NCI-H2081 treated with DMSO at 0.1 percent for 48 hours (cell line): ENCODE measurements around the gene SIK1.
"Not testable (repeated sequence)": the region's sequence is repeated elsewhere in the genome, so short reads cannot be mapped to it uniquely, and the experiment has no call there.

Experiments used
- DNase-seq: peaks from one replicate; lab custom pipeline; 2025; lab: John Stamatoyannopoulos, UW

SIK1 gene

DNA sequence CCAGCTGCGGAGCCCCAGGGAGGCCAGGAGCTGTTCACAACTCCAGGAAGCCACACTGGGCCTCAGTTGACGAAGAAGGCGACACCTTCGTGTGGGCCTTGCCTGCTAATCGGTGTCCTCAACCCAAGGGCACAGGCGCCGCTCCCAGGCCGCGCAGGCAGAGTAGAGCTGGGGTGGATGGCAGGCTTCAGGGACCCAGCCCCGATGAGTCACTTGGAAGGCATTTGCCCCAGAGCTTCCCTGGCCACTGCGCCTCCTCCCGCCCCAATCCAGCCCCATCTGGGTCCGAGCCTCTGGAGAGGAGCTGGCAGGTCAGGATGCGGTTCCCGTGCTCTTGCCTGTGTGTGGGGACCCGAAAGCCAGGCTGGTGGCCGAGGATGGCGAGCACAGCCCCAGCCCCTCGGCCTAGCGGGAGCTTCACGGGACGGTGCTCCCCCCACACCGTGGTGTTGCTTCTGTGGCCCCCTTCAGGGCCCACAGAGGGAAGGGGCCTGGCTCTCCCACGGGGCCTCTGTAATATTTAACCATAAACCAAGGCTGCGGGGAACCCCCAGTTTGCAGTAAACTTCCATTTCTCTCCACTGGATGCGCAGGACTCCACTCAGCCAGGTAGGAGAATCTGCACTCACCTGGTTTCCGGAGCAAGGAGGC is 30.0 kb downstream of the SIK1 start:
- DNase-seq = not testable (repeated sequence)

DNA sequence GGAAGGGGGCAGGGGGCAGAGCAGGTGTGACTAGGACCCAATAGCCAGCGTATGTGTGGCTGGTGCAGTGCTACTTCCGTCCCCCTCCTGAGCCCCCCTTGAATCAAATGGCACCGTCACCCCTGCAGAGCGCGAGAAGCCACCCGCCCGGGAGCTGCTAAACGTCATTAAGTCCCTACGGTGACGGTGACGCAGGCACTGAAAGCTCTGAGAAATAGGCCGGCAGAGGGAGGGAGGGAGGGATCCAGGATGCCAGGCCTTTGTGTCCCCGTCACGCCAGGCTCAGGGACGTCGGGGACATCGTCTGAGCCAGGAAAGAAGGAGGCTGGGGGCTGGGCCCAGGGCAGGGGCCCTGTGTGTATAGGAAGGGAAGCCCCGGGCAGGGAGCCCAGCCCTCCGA is 43.6 kb downstream of the SIK1 start:
- DNase-seq = not testable (repeated sequence)

DNA sequence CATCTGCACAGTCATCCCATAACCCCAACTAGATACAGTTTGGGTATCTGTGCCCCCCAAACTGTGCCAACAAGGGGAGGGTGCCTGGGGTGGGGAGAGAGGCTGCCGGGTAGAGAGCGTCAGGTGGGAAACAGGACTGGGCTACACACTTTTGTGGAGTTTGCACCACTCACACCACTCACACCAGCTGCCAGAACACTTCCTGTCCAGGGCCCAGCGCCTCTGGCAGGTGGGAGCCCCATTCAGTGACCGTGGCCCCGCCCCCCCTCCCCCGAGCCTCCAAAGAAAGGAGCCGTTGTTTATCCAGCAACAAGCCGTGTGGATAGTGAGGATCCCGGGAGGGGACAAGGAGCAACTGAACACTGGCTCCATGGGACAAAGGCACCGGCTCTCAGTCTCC is 44.0 kb downstream of the SIK1 start:
- DNase-seq = not testable (repeated sequence)

DNA sequence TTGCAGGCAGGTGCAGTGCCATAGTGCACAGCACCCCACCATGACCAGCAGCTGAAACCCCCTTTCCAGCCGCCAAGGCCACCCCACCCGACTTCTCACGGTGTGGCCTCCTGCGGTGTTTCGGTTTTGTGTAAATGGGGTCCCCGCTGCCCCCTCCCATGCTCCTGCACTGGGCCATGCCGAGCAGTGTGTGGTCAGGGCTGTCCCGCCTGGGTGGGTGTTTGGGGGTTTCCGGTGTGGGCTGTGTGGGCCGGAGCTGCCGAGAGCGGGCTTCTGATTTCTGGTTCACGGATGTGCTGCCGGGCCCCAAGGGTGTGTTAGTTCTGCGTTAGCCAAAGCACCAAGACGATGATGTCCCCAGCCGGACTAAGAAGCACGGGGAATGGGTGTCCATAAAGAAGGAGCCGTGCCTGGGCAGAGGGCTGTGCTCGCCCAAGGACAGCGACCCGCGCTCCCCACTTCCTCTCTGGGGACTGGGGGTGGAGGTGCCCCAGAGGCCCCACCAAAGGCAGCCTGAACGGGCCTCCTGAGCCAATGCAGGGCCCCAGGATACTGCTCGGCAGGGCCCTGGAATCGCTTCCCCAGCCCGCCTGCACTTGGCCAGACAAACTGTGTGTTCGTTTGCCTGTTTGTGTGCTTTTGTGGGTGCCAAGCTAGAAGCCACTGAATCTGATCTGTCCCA is 45.9 kb downstream of the SIK1 start:
- not testable (repeated sequence) for DNase-seq

DNA sequence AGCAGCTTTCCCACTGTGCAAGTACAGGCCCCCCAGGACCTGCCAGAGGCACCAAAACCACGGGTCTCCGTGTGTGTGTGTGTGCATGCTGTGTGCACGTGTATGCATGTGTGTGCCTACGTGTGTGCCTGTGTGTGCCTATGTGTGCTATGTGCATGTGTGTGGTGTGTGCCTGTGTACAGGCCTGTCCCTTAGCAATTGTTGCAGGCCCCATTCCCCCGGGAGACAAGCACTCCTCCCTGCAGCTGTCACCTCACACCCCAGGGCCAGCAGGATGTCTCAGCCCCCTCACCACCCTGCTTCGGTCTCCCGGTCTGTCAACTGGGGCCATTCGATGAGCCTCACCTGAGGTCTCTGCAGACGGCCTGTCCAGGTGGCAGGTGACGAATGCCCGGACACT is 46.6 kb downstream of the SIK1 start:
- DNase-seq = not testable (repeated sequence)

DNA sequence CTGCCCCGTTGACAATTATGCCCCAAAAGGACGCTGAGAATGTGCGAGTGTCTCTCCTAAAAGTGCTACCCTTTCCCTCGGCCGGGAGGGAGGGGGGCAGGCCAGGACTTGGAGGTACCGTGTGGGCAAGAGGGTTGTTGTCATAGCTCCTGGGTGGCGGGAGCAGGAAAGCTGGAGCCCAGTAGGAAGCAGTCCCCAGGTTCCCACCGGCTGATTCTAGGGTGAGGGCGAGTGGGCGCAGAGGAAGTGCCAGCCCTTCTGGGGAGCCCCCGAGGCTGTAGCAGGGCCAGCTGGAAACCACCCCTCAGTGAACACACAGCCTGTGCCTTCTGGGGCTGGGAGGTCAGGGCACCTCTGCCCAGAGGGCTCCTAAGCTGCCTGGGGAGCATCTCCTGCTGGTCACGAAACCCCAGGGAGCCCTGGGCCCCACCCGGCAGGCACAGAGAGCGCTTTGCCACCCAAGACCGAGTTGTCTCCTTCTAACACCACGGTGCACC is 47.3 kb downstream of the SIK1 start:
- not testable (repeated sequence) for DNase-seq

DNA sequence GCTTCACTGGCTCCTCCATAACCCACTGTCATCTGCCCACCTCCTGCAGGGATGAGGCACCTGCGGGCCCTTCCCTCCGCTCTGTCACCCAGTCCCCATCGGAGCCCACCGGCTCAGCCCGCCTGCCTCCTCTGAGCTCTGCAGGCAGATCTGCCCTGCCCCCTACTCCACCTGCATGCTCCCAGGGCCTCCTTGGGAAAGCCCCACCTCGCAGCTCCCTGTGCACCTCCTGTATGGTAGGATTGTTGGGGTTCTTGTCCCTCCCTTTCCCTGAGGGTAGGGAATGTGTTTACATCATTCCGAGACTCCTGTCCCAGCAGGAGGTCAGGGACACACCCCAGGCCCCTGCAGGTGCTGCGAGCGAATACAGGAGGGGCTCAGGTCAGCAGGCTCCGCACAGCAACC is 50.5 kb downstream of the SIK1 start:
- no peak for DNase-seq

DNA sequence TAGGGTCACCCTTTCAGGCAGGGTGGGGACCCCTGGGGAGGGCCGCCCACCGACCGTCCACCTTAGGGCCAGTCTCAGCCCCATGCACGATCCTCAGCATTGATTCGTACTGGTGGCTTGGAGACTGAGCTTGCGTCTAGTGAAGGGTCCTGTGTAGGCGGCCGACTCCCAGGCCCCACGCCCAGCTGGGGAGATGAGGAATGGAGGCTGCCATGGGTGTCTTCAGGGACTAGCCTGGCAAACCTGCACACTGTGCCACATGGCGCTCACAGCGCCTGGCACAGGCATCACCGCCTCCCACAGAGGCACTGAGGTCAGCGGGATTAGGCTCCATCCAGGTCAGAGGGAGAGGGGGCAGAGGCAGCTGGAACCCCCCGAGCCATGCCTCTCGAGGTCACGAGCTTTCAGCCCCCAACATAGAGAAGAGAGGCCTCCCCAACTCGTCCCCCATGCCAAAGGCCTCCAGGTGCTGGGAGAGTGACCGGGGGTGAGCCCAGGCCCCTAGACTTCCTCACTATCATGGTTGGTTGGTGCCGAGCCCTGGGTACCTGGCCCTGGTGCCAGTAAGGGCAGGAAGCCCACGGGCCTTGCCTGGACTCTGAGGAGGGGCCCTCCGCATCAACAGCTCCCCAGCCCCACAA is 51.0 kb downstream of the SIK1 start:
- DNase-seq = no peak

DNA sequence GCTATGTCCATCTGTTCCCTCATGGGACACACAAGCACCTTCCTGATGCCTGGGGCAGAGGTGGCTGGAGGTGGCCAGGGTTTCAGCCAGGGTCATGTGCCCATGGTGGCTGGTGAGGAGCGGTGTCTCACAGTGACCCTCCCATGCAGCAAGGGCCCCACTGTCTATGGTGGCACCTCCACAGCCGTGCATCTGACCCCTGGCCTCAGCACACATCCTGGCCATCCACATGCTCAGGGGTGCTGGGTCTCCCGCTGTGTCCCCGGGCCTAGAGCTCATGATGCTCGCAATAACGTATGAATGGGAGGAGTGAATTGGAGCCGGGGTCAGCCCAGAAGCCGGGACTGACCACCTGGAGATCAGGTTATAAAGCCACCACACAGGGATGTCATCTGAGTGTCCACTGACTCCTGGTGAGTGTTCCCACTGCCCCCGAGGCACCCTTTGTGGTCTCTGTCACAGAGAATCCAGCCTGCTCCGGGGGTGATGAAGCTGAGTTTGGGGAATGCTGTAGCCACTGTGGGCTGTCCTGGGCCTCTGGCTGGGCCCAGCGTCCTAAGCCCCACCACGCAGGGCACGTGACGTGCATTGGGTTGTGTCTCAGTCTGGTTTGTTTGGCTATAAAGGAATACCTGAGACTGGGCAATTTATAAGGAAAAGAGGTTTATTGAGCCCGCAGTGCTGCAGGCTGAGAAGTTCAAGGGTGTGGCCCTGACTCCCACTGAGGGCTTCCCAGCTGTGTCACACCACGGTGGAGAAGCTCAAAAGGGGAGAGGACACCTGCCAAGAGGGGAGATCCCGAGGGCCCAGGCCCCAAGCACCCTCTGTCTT is 51.7 kb downstream of the SIK1 start:
- DNase-seq = no peak

DNA sequence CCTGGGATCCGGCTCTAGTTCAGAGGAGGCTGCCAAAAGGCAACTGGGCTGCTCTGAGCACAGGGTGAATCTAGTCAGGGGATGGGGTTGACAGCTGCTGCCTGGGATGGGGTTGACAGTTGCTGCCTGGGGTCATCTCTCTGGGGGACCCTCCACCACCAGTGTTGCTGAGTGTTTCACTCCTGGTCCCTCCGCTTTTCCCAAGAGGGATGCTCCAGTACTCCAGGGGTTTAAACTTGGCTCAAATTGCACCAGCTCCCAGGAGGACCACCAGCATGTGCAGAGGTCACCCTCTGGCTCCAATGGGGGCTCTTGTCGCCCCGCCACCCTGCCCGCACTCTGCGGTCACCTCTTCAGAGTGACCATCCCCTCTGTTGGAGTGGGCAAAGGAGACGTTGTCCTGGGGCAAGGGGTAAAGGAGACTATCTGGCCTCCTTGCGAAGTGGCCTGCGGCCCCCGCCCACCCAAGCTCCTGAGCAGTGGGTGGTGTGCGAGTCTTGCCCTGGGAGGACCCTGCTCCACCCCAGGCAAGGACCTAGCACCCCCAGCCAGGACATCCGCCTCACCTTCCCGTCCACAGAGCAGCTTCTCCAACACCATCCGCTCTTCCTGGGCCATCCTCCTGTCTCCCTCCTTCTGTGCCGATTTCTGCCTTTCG is 52.6 kb downstream of the SIK1 start:
- no peak for DNase-seq

DNA sequence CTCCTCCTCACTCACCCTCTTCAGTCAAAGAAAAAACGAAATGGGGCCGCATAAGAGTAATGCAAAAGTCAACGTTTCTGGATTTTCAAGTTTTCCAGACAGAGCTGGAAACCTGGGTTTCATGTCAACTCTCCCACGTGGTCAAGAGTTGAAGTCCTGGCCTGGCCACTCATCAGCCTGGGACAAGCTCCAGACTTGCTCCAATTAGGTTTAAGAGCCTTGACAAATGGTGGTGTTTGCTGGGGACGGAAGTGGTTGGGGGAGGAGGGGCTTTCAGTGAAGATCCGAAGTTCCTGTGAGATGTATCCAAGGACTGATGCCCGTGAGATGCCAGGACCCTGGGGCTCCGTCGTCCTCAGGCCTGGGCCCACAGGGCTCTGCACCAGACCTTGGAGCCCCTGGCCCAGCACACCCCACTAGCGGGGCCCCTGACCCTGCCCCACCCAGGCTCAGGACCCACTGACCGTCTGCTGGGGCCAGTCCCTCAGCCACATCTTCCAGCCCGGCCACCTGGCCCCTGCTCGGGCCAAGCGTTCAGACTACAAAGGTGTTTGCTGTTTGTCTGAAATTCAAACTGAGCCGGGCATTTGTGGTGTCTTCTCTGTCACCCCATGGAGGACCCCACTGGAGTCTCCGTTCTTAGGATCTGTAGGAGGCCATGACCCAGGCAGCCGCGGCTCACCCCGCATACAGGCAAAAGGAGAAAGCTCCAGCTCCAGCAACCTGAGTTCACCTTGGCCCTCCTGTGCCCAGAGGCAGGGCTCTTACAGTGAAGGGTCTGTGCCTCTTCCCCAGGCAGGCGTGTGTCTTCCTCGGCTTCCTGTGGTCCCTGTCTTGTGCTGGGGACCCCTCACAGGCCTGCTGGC is 53.3 kb downstream of the SIK1 start:
- no peak for DNase-seq

DNA sequence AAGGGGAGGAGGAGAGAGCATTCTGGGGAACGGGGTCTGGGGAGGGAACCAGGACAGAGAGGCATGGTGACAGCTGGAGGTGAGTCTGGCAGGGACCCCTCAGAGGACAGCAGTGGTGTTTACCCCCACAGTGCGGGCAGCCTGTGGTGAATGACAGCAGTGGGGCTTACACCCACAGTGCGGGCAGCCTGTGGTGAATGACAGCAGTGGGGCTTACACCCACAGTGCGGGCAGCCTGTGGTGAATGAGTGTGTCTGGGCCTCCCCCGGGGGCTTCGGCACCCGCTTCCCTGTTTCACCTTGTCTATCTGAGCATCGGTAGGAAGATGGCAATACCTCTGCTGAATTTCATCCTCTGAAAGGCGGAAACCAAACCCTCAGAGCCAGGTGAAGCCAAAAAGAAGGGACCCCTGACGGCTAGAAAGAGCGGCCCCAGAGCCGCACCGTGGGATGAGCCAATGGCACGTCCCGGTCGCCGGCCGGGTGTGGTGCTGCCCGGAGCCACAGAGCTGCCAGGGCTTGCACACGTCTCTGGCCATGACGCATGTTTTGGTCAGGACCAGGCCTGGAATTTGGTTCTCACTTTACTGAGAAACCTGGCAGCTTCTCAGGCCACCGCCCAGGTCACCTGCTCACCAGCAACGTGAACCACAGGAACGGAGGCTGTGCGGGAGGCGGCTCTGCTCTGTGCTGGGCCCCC is 54.1 kb downstream of the SIK1 start:
- DNase-seq = no peak

DNA sequence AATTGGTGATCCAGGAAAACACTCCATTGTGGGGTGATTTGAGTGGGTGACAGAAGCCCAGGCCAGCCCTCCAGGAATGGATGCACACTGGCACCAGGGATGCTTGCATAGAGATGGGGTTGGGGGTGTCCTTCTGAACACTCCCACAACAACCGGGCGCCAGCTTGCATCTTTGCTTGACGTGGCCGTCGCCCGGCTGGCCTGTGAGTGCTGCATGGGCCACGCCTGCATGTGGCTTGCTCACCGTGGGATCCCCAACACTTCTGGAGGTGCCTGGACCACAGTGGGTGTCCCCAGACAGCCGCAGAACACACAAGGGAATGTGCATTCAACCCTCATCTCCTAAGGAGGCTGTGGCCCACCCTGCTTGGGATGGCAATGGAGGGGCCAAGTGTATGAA is 55.1 kb downstream of the SIK1 start:
- no peak for DNase-seq

DNA sequence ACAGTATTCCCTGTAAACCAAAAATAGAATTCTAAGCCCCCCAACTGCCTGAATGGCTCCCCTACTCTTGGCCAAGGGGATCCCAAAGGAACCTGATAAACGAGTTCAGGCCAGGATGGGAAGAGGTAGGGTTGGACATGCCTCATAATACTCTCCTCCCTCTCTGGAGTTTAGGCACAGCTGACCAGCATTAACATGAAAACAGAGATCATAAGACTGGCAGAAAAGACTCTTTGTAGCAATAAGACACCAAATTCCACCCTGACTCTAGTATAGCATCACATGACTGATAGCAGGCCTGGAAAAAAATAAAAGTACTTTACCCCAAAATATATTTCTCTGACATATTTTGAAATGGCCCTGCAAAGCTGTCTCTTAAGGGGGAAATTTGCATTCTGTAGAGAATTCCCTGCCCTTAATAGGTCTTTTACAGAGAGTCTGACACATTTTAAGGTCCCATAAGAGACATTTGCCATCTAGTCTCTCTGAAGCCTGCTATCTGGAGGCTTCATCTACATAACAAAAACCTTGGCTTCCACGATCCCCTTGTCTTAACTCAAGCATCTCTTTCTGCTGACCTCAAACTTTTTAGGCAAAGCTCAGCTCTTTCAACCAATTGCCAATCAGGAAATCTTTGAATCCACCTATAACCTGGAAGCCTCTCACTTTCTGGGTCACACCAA is 55.9 kb downstream of the SIK1 start:
- no peak for DNase-seq

DNA sequence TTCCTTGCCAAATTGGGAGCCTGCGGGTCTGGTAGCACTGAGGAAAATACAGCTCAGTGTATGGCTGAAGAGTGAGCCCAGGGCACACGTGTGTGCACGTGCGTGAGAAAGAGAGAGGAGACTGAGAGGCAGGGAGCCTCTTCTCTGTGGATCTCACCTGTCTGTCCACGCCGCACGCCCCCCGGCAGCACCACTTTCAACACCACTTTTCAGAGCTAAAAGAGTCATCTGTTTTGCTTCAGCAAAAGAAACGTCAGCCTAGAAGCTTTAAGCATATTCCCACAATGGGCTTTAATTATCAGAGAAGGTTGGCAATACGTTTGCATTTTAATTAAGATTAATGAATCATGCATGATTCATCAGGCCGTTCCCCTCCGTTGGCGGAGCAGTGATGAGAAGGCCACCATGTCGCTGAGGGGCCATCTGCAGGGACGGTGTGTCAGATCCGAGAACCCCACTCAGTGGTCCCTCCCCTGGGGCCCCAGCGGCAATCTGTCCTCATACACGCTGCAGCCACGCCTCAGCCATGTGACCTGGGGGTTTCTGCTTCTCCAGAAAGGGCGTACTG is 56.8 kb downstream of the SIK1 start:
- no peak for DNase-seq

DNA sequence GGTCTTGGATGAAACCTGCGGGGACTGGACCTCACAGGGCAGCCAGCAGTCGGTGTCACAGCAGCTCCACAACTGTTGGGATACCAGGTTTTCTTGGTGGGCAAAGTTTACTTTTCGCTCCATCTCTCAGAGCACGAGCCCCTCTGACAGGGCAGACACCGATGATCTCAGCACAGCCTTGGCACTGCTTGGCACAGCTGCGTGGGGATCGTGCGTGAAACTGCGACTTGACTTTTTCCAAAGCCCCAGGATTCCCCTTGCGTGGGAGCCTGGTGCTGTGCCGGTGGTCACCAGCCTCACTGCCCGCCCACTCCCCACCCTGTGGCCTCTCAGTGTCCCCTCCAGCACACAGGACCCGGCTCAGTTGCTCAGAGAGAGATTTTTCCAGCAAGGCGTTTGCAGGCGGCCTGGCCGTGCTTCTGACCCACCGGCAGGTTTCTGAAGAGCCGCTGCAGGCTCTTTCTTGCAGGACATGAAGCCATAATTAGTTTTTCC is 57.3 kb downstream of the SIK1 start:
- DNase-seq = no peak

DNA sequence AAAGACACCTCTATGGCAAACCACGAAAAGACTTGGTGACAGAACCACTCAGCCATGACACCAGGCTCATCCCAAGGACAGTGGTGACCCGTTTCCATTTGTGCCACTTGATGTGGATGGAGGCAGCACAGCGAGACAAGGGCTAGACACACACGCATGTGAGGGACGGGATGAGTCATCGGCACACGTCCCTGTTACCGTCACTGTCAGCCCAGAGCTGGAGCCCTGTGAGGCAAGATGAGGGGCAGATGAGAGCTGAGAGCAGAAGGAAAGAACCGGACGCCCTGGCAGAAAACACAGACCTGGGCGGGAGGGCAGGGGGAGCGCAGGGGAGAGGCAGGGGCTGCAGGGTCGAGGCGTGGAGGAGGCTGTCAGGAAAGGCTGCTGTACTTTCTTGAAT is 57.8 kb downstream of the SIK1 start:
- no peak for DNase-seq

DNA sequence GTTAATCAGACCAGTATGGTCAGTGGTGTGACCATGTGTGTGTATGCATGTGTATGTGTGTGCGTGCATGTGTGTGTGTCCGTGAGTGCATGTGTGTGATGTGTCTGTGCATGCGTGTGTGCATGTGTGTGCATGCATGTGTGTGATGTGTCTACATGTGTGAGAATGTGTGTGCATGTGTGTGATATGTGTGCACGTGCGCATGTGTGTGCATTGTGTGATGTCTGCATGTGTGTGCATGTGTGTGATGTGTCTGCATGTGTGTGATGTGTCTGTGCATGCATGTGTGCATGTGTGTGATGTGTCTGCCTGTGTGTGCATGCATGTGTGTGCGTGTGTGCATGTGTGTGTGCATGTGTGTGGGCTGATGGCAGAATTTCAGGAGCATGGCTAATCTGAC is 58.2 kb downstream of the SIK1 start:
- DNase-seq = no peak

DNA sequence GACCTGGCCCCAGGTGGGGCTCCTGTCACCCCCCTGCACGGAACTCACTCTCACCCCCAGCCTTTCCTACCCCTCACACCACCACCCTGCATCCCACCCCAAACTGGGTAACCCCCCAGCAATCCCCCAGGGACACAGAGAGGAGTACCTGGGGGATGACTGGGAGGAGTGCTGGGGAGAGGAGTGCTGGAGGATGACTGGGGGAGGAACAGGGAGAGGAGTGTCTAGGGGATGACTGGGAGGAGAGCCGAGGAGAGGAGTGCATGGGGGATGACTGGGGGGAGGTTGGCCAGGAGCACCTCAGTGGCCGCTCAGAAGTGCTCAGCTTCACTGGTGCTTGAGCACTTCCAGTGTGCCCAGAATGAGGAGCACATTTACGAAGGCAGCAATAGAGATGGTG is 59.1 kb downstream of the SIK1 start:
- DNase-seq = no peak
